Esophagus muscularis mucosa (tissue), 4 donors: ENCODE measurements around the gene C5orf58. TPM values are rescaled to one million over a fixed set of nuclear protein-coding genes. Genes with fewer than 3 reads are reported as not detected.
"Not testable (repeated sequence)": the region's sequence is repeated elsewhere in the genome, so short reads cannot be mapped to it uniquely, and the experiment has no call there.

ENCODE experiments used
- DNase-seq: peaks from one replicate; pipeline ENCODE4 v3.0.0-alpha.2; 2017; ENCODE audit errors: extremely low spot score
- H3K27ac ChIP-seq, 4 donors: fragments of 200-600 bp; sonication (generic); replicated peaks in 1 of 4; 1 replicate in 3 of 4; 2 replicates in 1 of 4; pipeline ENCODE4 v1.5.1; 2016 to 2019; ENCODE audit warnings: mild to moderate bottlenecking in 1 of 4
- H3K27me3 ChIP-seq, 4 donors: fragments of 200-600 bp; sonication (generic); one replicate each; pipeline versions ENCODE4 v1.5.1 to v1.6.0; 2016 to 2019
- H3K36me3 ChIP-seq, 4 donors: fragments of 200-600 bp; sonication (generic); one replicate each; pipeline ENCODE4 v1.5.1; 2016 to 2019
- H3K4me1 ChIP-seq, 4 donors: fragments of 200-600 bp; sonication (generic); one replicate each; pipeline ENCODE4 v1.5.1; 2016 to 2019
- H3K4me3 ChIP-seq, 4 donors: fragments of 200-600 bp; sonication (generic); 1 replicate in 2 of 4; 2 replicates in 2 of 4; pipeline ENCODE4 v1.5.1; 2016 to 2019; ENCODE audit warnings: mild to moderate bottlenecking in 4 of 4, moderate library complexity in 1 of 4
- H3K9me3 ChIP-seq, 4 donors: fragments of 200-600 bp; sonication (generic); 1 replicate in 3 of 4; 2 replicates in 1 of 4; pipeline ENCODE4 v1.5.1; 2016 to 2019
- CTCF ChIP-seq, 3 experiments: fragments of 200-600 bp in 2 of 3; fragments of 450-650 bp in 1 of 3; sonication (generic) in 2 of 3; IDR thresholded peaks; one replicate each; pipeline ENCODE4 v1.5.1; 2017 to 2019; ENCODE audit warnings: antibody characterized with exemption in 3 of 3, mild to moderate bottlenecking in 2 of 3, moderate library complexity in 1 of 3
- EP300 ChIP-seq: sonication (generic); formaldehyde crosslinking; IDR thresholded peaks from one replicate; pipeline ENCODE4 v1.6.1; 2017; ENCODE audit warnings: antibody characterized with exemption
- POLR2A ChIP-seq: fragments of 450-650 bp; IDR thresholded peaks from one replicate; pipeline ENCODE4 v1.6.1; 2017; ENCODE audit warnings: antibody characterized with exemption, moderate library complexity, mild to moderate bottlenecking, low read depth
- POLR2AphosphoS5 ChIP-seq, 2 donors: sonication (generic); formaldehyde crosslinking; IDR thresholded peaks; one replicate each; pipeline ENCODE4 v1.6.1; 2017; ENCODE audit warnings: antibody characterized with exemption in 2 of 2
- WGBS: methylation state at CpG from one replicate; pipeline ENCODE4 v1.1.5; 2018; 5-methylcytosine and 5-hydroxymethylcytosine counted together
- intact Hi-C: fragments of 100-400 bp; cut with DNase I; formaldehyde crosslinking; loops from one replicate; pipeline ENCODE4 v1.15.1; 2023
- total RNA-seq, 4 donors: library from RNA; depleted of rRNA; stranded (reverse); fragments of >200 nt; gene quantifications; one replicate each; pipeline versions ENCODE4 v1.1.0 to v1.2.1, GENCODE V29; 2016

The C5orf58 gene
- total RNA-seq, 4 donors from 2014 or later = 6.5 TPM; not detected in 3

DNA sequence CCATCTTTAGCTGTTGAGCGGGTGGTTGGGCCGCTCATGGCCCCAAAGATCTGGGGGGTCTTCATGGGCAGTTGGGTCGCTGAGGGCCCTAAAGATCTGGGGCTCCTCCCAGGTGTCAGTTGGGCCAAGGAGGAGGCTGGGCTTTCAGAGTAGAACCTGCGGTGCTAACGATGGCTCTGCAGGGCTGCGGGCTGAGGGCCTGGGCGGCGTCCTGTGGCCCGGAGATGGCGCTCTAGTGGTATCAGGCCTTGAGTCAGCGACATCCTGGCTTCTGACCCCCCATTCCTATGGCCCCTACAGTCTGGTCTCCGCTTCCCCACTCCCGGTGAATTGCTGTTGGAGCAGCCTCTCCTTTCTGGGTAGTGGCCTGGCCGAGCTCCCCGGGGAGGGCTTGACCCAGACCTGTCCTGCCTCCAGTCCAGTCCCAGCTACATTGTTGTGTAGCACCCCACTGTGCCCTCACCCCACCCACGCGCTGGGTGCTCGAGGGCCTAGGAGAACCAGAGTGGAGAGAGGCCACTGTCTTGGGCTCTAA lies 640 bp downstream of the C5orf58 start:
- DNase-seq = peak; percentile 50
- Histone ChIP-seq H3K27ac (no peak overlapping the region), H3K36me3 (no peaks in the 10 kb centered on the region), H3K27me3 (no peaks in the 10 kb centered on the region), H3K9me3 (no peaks in the 10 kb centered on the region), H3K4me1 (peaks cover 0 to 34% (median 17%) of the 10 kb centered on the region in 4 donors), H3K4me3 (no peak overlapping the region)
- no peak for TF ChIP-seq POLR2A
- no peak for TF ChIP-seq CTCF (IDR thresholded peaks at IDR 0.05)
- TF ChIP-seq EP300 = no peak
- TF ChIP-seq POLR2AphosphoS5 (IDR thresholded peaks at IDR 0.05) = no peak
- 89% methylated on average over 17 of the region's 18 CpGs for WGBS
- intact Hi-C loops = no loop called here

- DNase-seq = peak; percentile 68
- Histone ChIP-seq H3K27me3 (no peaks in the 10 kb centered on the region), H3K36me3 (no peaks in the 10 kb centered on the region), H3K9me3 (no peaks in the 10 kb centered on the region), H3K27ac (no peak overlapping the region), H3K4me1 (peaks cover 7 to 23% (median 12%) of the 10 kb centered on the region in 4 donors), H3K4me3 (no peak overlapping the region)
- WGBS = 82% methylated on average over 3 of the region's 3 CpGs
- TF ChIP-seq EP300 (no peak), POLR2A (no peak), CTCF (IDR thresholded peaks at IDR 0.05) (no peak), POLR2AphosphoS5 (IDR thresholded peaks at IDR 0.05) (no peak)
- intact Hi-C loops = no loop called here
These were observed 3.4 kb downstream of the C5orf58 start for GRCh38 chr5:170235876-170236864.

DNA sequence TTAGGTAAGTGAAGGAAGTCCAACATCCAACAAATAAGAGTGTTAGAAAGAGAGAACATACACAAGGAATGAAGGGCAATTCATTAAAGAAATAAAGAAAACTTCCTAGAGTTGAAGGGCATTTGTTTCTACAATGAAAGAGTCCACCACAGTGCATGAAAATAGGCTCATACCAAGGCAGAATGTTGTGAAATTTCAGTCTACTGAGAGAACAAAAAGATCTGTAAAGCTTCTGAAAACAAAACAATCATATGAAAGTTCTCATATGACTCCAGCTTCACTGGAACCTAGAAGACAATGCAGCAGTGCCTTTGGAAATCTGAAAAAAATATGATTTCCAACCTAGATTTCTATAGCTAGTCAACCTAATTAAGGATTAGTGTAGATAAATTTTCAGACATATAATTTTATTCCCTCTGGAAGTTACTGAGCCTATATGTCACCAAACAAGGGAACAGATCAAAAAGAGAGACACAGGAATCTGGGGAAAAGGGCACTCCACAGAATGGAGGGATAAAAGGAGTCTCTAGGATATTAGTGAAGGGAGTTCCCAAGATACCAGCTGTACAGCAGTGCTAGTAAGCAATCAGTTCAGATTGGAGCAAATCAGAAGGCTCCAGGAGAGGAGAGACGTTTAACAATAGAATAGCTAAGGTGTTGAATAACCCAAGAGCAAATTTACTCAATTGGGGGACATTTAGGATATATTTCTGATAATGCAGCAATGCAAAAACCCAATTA lies 5.8 kb downstream of the C5orf58 start:
- WGBS = 61% methylated on average over 1 of the region's 1 CpG
- no peaks in the 10 kb centered on the region for H3K36me3 ChIP-seq
- H3K4me1 ChIP-seq = peaks cover 7 to 23% (median 12%) of the 10 kb centered on the region in 4 donors
- H3K27me3 ChIP-seq = no peaks in the 10 kb centered on the region
- no peaks in the 10 kb centered on the region for H3K9me3 ChIP-seq
- intact Hi-C loops = no loop called here
- peak; percentile 29 for DNase-seq
- H3K27ac ChIP-seq = peak overlapping the region; percentile 63 to 72 (median 69)
- TF ChIP-seq POLR2AphosphoS5 (IDR thresholded peaks at IDR 0.05) = peak in 1 of 2 donors; percentile 43
- no peak for TF ChIP-seq EP300
- no peak for TF ChIP-seq POLR2A
- TF ChIP-seq CTCF (IDR thresholded peaks at IDR 0.05) = no peak
- no peak overlapping the region for H3K4me3 ChIP-seq

DNA sequence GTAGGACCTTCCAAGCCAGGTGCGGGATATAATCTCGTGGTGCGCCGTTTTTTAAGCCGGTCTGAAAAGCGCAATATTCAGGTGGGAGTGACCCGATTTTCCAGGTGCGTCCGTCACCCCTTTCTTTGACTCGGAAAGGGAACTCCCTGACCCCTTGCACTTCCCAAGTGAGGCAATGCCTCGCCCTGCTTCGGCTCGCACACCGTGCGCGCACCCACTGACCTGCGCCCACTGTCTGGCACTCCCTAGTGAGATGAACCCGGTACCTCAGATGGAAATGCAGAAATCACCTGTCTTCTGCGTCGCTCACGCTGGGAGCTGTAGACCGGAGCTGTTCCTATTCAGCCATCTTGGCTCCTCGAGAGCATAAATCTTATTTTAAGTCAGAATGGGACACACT lies 12.7 kb downstream of the C5orf58 start:
- intact Hi-C loops = not testable (repeated sequence)
- 86% methylated on average over 16 of the region's 23 CpGs for WGBS

More for the DNA sequence above, 12.7 kb downstream of the C5orf58 start:
- H3K36me3 ChIP-seq = peaks cover 0 to 17% (median 0%) of the 10 kb centered on the region in 4 donors
- not testable (repeated sequence) for H3K27me3 ChIP-seq, H3K9me3 ChIP-seq, H3K4me3 ChIP-seq, H3K27ac ChIP-seq, DNase-seq
- H3K4me1 ChIP-seq = peaks cover 0 to 15% (median 1%) of the 10 kb centered on the region in 4 donors
